T-helper 22 cell (primary cell): Measurements from ENCODE around the gene TOX2.

Experiments used
- DNase-seq: peaks from one replicate; pipeline ENCODE4 v3.0.0-alpha.2; 2020; ENCODE audit warnings: low read depth

TOX2 gene

GRCh38 chr20:43938932-43939761, 24.5 kb downstream of the TOX2 start:
- no peak for DNase-seq

- no peak for DNase-seq
Measured at GRCh38 chr20:43939762-43940121, 25.1 kb downstream of the TOX2 start.

GRCh38 chr20:43940518-43941225, 26.0 kb downstream of the TOX2 start:
- no peak for DNase-seq

GRCh38 chr20:43941476-43942200, 27.0 kb downstream of the TOX2 start:
- DNase-seq, result no peak

GRCh38 chr20:43942201-43942590, 27.5 kb downstream of the TOX2 start:
- DNase-seq, result no peak

- DNase-seq, result no peak
Measured at GRCh38 chr20:43942667-43943285, 28.1 kb downstream of the TOX2 start.

GRCh38 chr20:43943725-43944124, 29.1 kb downstream of the TOX2 start:
- no peak for DNase-seq

GRCh38 chr20:43944653-43945235, 30.1 kb downstream of the TOX2 start:
- DNase-seq, result no peak

GRCh38 chr20:43945391-43946205, 30.9 kb downstream of the TOX2 start:
- no peak for DNase-seq

- DNase-seq, result no peak
Measured at GRCh38 chr20:43946206-43946491, 31.5 kb downstream of the TOX2 start.

GRCh38 chr20:43946659-43947315, 32.1 kb downstream of the TOX2 start:
- no peak for DNase-seq

- no peak for DNase-seq
Measured at GRCh38 chr20:43947316-43947710, 32.7 kb downstream of the TOX2 start.

GRCh38 chr20:43948455-43948854, 33.8 kb downstream of the TOX2 start:
- no peak for DNase-seq

GRCh38 chr20:43949248-43949647, 34.6 kb downstream of the TOX2 start:
- DNase-seq, result no peak

- peak; percentile 58 for DNase-seq
Measured at GRCh38 chr20:43949741-43950618, 35.3 kb downstream of the TOX2 start.

GRCh38 chr20:43953919-43954592, 39.4 kb downstream of the TOX2 start:
- DNase-seq, result no peak

GRCh38 chr20:43954704-43955061, 40.0 kb downstream of the TOX2 start:
- DNase-seq, result no peak

- peak; percentile 48 for DNase-seq
Measured at GRCh38 chr20:43955062-43955749, 40.6 kb downstream of the TOX2 start.

GRCh38 chr20:43955750-43956191, 41.1 kb downstream of the TOX2 start:
- no peak for DNase-seq
